Osteoblast (primary cell): ENCODE measurements around the gene NCK2. TPM values are rescaled to one million over a fixed set of nuclear protein-coding genes. Genes with fewer than 3 reads are reported as not detected.

Experiments used
- DNase-seq: peaks from one replicate; pipeline ENCODE4 v3.0.0; 2011; ENCODE audit warnings: low spot score, mixed read lengths; ENCODE audit not compliant: insufficient read length; ENCODE audit errors: missing footprints
- H2AFZ ChIP-seq: 2 replicates; pipeline ENCODE4 v1.6.0; 2011; ENCODE audit warnings: mild to moderate bottlenecking, low read length
- H3K27ac ChIP-seq: 2 replicates; pipeline ENCODE4 v1.5.1; 2011; ENCODE audit warnings: mild to moderate bottlenecking, low read depth, low read length, moderate library complexity
- H3K27me3 ChIP-seq: 2 replicates; pipeline ENCODE4 v1.6.0; 2012; ENCODE audit warnings: mild to moderate bottlenecking, control low read depth, inconsistent platforms, low read length, moderate library complexity; ENCODE audit not compliant: insufficient read depth
- H3K36me3 ChIP-seq: 2 replicates; pipeline ENCODE4 v1.5.1; 2011; ENCODE audit warnings: mild to moderate bottlenecking, low read length, control low read depth, moderate library complexity; ENCODE audit not compliant: insufficient read depth
- H3K4me1 ChIP-seq: 2 replicates; pipeline ENCODE4 v1.5.1; 2011; ENCODE audit warnings: mild to moderate bottlenecking, low read length, control low read depth, moderate library complexity; ENCODE audit not compliant: insufficient read depth
- H3K4me2 ChIP-seq: 2 replicates; pipeline ENCODE4 v1.6.0; 2011; ENCODE audit warnings: mild to moderate bottlenecking, low read length; ENCODE audit not compliant: insufficient read depth
- H3K4me3 ChIP-seq: fragments of 200-600 bp; sonication (generic); 3 replicates; pipeline ENCODE4 v1.5.1; 2012; ENCODE audit warnings: mild to moderate bottlenecking, low read length, inconsistent platforms; ENCODE audit not compliant: insufficient read depth
- H3K79me2 ChIP-seq: 2 replicates; pipeline ENCODE4 v1.6.0; 2012; ENCODE audit warnings: mild to moderate bottlenecking, low read length, control low read depth, inconsistent platforms; ENCODE audit not compliant: insufficient read depth
- H3K9me3 ChIP-seq: 2 replicates; pipeline ENCODE4 v1.5.1; 2011; ENCODE audit warnings: low read depth, low read length, control low read depth
- H4K20me1 ChIP-seq: 2 replicates; pipeline ENCODE4 v1.6.0; 2012; ENCODE audit warnings: mild to moderate bottlenecking, low read length, control low read depth; ENCODE audit not compliant: insufficient read depth
- total RNA-seq: library from RNA; depleted of rRNA; stranded (reverse); fragments of >200 nt; gene quantifications from 2 replicates; pipeline ENCODE4 v1.2.3, GENCODE V29; 2012
- TF ChIP-seq, protein P1 (sequence below): IDR thresholded peaks from 2 replicates; pipeline ENCODE4 v1.5.1; 2011; ENCODE audit warnings: mild to moderate bottlenecking, low read depth, low read length, moderate library complexity; ENCODE audit errors: extremely low read depth

The NCK2 gene
- total RNA-seq, 1 donor = 28.6 TPM

DNA sequence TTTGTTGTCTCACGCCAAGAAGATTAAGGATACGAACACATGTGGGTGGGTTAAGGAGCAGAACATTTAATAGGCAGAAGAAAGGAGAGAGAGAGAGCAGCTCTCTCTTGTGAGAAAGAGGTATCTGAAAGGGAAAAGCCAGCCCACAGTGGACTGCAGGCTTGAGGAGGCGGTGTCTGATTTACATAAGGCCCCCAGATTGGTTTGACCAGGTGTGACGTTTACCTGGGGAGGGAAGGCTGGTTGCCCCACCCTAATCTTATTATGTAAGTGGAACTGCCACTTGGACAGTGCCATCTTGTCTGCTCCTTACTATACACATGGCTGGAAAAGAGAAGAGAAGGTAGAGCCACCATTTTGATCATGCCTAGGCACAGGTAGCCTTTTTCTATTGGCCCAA lies 189.2 kb downstream of the NCK2 start:
- no peaks in the 10 kb centered on the region for H3K27me3 ChIP-seq
- no peak overlapping the region for H3K27ac ChIP-seq
- H4K20me1 ChIP-seq = no peaks in the 10 kb centered on the region
- H3K9me3 ChIP-seq = no peaks in the 10 kb centered on the region
- no peaks in the 10 kb centered on the region for H3K4me1 ChIP-seq
- H2AFZ ChIP-seq = no peak overlapping the region
- H3K4me2 ChIP-seq = no peak overlapping the region
- DNase-seq = no peak
- H3K4me3 ChIP-seq = no peak overlapping the region
- no peaks in the 10 kb centered on the region for H3K79me2 ChIP-seq
- TF ChIP-seq, protein P1, sequence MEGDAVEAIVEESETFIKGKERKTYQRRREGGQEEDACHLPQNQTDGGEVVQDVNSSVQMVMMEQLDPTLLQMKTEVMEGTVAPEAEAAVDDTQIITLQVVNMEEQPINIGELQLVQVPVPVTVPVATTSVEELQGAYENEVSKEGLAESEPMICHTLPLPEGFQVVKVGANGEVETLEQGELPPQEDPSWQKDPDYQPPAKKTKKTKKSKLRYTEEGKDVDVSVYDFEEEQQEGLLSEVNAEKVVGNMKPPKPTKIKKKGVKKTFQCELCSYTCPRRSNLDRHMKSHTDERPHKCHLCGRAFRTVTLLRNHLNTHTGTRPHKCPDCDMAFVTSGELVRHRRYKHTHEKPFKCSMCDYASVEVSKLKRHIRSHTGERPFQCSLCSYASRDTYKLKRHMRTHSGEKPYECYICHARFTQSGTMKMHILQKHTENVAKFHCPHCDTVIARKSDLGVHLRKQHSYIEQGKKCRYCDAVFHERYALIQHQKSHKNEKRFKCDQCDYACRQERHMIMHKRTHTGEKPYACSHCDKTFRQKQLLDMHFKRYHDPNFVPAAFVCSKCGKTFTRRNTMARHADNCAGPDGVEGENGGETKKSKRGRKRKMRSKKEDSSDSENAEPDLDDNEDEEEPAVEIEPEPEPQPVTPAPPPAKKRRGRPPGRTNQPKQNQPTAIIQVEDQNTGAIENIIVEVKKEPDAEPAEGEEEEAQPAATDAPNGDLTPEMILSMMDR = no peak
- H3K36me3 ChIP-seq = no peaks in the 10 kb centered on the region

DNA sequence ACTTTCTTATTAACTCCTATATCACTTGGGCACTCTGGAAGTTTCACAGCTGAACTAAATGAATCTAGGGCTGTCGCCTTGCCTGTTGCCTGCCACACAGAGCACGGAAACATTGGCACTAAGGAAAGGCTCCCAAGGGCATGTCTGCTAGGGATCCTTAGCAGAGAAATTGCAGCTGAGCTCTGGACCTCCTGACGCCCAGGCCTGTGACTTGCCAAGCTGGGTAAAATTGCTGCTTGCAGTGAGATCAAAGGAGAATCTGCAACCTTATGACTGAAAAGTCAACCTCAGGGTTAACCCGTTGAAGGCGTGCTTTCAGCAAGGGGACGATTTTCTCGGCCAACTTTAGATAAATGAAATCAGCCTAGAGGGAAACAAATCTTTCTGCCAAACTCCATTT lies 189.8 kb downstream of the NCK2 start:
- Histone ChIP-seq H3K79me2 (no peaks in the 10 kb centered on the region), H2AFZ (no peak overlapping the region), H3K27me3 (no peaks in the 10 kb centered on the region), H3K4me3 (no peak overlapping the region), H3K9me3 (no peaks in the 10 kb centered on the region), H4K20me1 (no peaks in the 10 kb centered on the region), H3K4me2 (no peak overlapping the region), H3K27ac (no peak overlapping the region), H3K4me1 (no peaks in the 10 kb centered on the region), H3K36me3 (no peaks in the 10 kb centered on the region)
- no peak for DNase-seq
- TF ChIP-seq, protein P1 = no peak

DNA sequence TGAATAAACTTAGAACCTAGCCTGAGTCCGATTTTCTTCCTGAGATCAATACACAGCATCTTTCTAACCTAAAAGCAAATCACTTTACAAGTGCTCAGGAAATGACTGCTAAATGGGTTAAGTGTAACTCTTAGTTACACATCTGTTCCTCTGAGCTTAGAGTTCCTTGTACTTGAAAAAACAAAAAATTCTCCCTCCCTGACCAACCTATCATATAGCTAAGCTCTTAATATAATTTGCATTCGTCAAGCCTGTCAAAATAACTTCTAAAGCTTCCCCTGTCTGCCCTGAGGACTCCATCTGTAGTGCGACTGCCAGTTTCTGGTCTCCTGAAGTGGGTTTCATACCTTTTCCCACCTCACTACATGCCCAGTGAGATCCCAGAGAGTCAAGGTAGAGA lies 190.4 kb downstream of the NCK2 start:
- TF ChIP-seq, protein P1 = no peak
- no peaks in the 10 kb centered on the region for H3K79me2 ChIP-seq
- no peaks in the 10 kb centered on the region for H3K27me3 ChIP-seq
- no peaks in the 10 kb centered on the region for H3K4me1 ChIP-seq
- no peak overlapping the region for H3K4me2 ChIP-seq
- DNase-seq = no peak
- no peaks in the 10 kb centered on the region for H3K36me3 ChIP-seq
- H3K4me3 ChIP-seq = no peak overlapping the region
- H3K27ac ChIP-seq = no peak overlapping the region
- no peak overlapping the region for H2AFZ ChIP-seq
- H4K20me1 ChIP-seq = no peaks in the 10 kb centered on the region
- no peaks in the 10 kb centered on the region for H3K9me3 ChIP-seq

- Histone ChIP-seq H3K79me2 (no peaks in the 10 kb centered on the region), H3K27ac (no peak overlapping the region), H4K20me1 (no peaks in the 10 kb centered on the region), H3K4me2 (no peak overlapping the region), H2AFZ (no peak overlapping the region), H3K27me3 (no peaks in the 10 kb centered on the region), H3K4me1 (no peaks in the 10 kb centered on the region), H3K36me3 (no peaks in the 10 kb centered on the region), H3K4me3 (no peak overlapping the region), H3K9me3 (no peaks in the 10 kb centered on the region)
- TF ChIP-seq, protein P1 = no peak
- DNase-seq = no peak
Measured at GRCh38 chr2:105936954-105937353, 192.2 kb downstream of the NCK2 start.
